Posterior vena cava (tissue), 2 donors: ENCODE data around the gene MYO5A. TPM values are rescaled to one million over a fixed set of nuclear protein-coding genes. Genes with fewer than 3 reads are reported as not detected.
"Not testable (repeated sequence)": the region's sequence is repeated elsewhere in the genome, so short reads cannot be mapped to it uniquely, and the experiment has no call there.

ENCODE experiments used
- DNase-seq: peaks from one replicate; pipeline ENCODE4 v3.0.0-alpha.2; 2020; ENCODE audit warnings: low spot score
- intact Hi-C, 2 donors: fragments of 100-400 bp; cut with DNase I; formaldehyde crosslinking; loops; one replicate each; pipeline versions ENCODE4 v1.14.1 to v1.14.2; 2022 to 2023
- total RNA-seq, 2 donors: library from RNA; stranded (reverse); fragmentation: NEBNext Ultra II Directional; extraction: Animal tissue kit (Norgen Biotek cat#: 25700); gene quantifications; one replicate each; pipeline ENCODE4 v1.2.1, GENCODE V29; 2021
- donor health status: DM: yes; HTN: yes; CAD: no.
- donor health status: DM: yes; HTN: yes; CAD: no.

MYO5A gene
- total RNA-seq, 2 donors from 2014 or later, result 42.3 to 44.7 TPM

- no peak for DNase-seq
- intact Hi-C loops, result no loop called here
Observed at GRCh38 chr15:52438047-52438446, 90.6 kb downstream of the MYO5A start.

DNA sequence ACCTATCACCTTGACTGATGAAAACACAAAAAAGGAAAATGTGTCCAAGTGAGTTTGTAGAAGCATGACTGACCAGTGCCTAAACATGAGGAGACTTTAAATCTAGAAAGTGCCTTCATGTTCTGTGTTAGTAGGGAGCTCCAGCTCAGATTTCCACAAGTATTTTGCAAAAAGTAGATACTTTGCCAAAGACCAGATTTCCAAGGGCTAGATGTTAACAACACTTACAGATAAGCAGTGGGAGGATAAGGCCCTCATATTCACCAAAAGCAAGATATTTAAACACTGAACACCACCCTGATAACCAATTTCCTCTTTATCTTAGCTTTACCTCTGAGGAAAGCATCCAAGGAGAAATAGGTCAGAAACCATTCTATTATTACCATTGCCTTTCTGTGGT is 91.0 kb downstream of the MYO5A start:
- DNase-seq, result no peak
- intact Hi-C loops, result no loop called here

GRCh38 chr15:52436981-52437380 is 91.7 kb downstream of the MYO5A start:
- intact Hi-C loops, result no loop called here
- DNase-seq, result no peak

- intact Hi-C loops, result no loop called here
- DNase-seq, result no peak
Observed at GRCh38 chr15:52434885-52435284, 93.8 kb downstream of the MYO5A start.

GRCh38 chr15:52428297-52428696 is 100.4 kb downstream of the MYO5A start:
- intact Hi-C loops, result no loop called here

DNA sequence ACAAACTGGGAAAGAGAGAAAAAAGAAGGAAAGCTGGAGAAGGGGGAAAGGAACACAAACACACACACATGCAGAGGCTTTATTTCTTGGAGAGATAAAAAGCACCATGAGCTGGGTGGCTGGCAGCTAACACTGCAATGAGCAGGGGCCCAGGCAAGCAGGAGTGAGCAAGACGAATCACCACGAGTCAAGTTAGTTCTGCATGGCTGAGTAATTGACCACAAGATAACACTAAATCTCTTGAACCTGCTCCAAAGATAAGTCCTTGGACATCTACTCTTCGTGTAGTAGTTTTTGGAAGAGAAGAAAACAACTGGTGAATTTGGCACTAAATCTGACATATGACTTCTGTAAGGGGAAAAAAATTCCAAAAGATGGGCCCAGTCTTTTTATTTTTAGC is 100.9 kb downstream of the MYO5A start:
- intact Hi-C loops, result no loop called here
- DNase-seq, result peak; percentile 85

More at GRCh38 chr15:52428297-52428696, 100.4 kb downstream of the MYO5A start:
- no peak for DNase-seq

DNA sequence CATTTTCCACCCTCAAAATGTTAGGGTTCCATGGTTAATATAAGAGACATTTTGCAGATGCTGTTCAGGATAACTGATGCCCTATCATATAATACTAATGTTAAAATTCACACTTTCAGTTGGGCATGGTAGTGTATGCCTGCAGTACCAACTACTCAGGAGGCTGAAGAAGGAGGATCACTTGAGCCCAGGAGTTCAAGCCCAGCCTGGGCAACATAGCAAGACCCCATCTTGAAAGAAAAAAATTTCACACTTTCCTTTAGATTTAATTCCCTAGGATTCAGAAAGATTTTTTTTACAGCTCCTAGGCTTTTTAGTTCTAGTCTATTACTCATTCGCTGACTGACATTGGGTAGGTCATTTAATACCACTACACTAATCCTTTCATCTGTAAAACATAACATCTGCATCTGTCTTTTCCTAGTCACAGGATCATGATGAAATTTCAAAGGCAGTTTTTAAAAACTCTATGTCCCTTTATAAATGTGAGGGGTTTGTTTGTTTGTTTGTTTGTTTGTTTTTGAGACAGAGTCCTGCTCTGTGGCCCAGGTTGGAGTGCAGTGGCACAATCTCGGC is 103.7 kb downstream of the MYO5A start:
- DNase-seq, result no peak
- intact Hi-C loops, result no loop called here

- intact Hi-C loops, result no loop called here
- DNase-seq, result no peak
Observed at GRCh38 chr15:52423852-52424251, 104.8 kb downstream of the MYO5A start.

DNA sequence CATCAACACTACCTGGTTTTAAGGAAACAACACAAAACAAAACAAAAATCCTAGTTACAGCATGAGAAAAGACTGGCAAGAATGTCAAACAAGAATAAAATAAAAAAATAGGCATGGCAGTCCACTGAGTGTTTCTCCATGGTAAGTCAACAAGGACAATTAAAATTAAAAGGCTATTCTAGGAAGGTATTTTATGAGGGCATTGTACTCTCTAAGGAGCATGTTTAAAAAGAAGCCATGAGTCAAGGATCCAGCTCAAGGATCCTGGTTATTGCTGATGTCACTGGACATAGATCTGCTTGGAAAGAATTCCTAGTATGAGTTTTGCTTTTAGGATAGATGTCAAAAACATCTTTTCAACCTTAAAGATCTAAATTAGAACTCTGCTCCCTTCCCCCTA is 106.7 kb downstream of the MYO5A start:
- no peak for DNase-seq

GRCh38 chr15:52421029-52421428 is 107.7 kb downstream of the MYO5A start:
- no peak for DNase-seq
- intact Hi-C loops, result no loop called here

More for the DNA sequence above, 106.7 kb downstream of the MYO5A start:
- intact Hi-C loops, result no loop called here

DNA sequence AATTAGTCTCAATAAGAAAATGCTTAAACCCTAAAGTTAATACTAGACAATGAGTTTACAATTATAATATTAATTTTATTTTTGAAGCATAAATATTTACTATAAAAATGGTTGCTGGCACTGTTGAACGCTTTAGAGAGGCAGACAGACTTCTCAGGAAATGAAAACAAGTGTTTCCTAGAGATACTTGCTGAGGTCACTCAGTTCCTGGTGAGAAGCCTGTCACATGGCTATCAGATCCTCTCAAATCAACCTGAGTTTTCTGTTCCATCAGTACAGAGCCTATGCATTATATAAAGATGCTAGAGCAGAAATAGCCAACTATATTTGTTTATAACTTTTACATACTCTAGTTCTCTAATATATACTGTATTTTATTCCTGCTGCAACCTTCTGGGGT is 109.2 kb downstream of the MYO5A start:
- DNase-seq, result no peak
- intact Hi-C loops, result no loop called here

DNA sequence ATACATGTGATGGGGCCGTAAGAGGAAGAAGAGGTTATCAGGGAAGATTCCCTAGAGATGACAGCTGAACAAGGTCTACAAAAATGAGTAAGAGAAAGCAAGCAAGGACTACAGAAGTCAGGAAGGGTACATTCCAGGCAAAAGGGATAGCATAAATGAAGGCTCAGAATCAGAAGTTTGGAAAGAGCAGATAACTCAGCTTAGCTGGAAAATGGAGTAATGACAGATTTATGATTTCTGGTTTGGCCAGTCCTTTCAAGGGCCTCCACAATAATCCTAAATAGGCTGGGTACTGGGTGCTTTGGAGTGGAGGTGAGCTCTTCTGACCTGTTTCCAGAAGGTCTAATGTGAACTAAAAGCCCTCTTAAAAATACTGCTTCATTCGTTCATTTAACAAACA is 110.7 kb downstream of the MYO5A start:
- intact Hi-C loops, result no loop called here

GRCh38 chr15:52417521-52417920 is 111.2 kb downstream of the MYO5A start:
- no peak for DNase-seq
- intact Hi-C loops, result no loop called here

More for the DNA sequence above, 110.7 kb downstream of the MYO5A start:
- no peak for DNase-seq

DNA sequence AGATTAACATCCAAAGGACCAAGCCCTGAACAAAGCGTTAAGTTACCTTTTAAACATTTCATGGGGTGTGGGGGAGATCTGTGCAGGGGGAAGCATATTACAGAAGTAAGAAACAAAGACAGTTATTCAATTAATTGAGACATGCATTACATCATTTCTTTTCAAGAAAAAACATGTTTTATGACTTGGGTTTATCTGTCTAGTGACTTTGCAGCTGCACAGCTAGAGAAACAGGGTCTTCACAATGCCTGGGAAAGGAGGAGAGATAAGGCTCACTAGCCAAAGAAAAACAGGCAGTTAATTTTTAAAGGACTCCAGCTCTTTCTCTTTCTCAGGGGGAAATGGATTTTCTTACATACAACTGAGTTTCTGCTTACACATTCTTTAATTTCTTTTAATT is 112.1 kb downstream of the MYO5A start:
- DNase-seq, intact Hi-C loops: not testable (repeated sequence)

DNA sequence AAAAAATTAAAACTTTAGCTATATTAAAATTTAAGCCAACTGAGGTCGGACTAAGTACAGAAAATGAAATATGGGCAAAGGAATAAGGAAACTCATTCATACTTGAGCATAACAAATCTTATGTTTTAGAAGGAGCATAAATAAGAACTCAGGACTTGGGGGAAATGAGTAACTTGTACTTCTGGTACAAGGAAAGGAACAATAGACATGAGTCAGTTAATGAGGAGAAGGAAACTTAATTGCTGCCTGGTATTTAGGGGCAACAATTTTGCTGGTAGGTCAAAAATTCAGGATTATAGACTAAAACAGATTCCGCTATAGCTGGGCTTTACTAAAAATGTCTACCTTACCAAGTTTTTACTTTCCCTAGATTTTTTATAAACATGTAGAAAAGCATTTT is 113.1 kb downstream of the MYO5A start:
- intact Hi-C loops, result no loop called here
- DNase-seq, result no peak

GRCh38 chr15:52414936-52415335 is 113.7 kb downstream of the MYO5A start:
- DNase-seq, result no peak
- intact Hi-C loops, result no loop called here

DNA sequence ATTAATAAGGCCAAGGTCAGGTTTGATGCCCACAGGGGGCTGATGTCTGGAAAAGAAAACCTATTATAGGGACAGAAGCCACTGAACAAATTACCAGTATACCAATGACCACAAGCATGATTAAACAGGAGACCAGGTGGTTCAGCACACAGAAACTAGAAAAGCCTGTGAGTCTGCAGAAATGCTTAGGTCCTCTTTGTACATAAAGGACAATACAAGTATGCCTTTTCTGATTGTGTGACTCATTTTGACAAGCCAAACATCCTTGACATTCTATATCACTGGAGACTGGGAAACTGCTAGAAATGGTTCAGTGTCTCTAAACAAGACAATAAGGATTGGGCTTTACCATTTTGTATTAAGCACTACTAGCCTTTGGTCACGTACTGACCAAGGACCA is 119.9 kb downstream of the MYO5A start:
- intact Hi-C loops, result no loop called here
- no peak for DNase-seq

GRCh38 chr15:52407374-52407773 is 121.3 kb downstream of the MYO5A start:
- DNase-seq, result no peak
- intact Hi-C loops, result no loop called here

DNA sequence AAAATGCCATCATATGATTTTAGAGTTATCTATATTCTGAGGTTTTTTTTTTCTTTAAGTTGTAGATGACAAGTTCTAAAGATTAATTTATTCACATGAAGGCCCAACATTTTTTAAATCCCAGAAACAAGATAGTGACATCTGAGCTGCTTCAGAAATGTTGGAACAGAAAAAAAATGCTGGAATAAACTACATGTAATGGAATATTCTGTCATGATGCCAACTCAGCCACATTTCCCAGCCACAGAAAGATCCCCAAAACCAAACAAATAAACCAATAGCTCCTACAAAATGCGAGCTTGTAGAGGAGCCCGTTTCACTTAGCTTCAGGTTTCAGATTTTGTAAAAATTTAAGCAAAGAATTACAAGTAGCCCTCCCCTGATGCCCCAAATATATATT is 122.1 kb downstream of the MYO5A start:
- no peak for DNase-seq
- intact Hi-C loops, result no loop called here

DNA sequence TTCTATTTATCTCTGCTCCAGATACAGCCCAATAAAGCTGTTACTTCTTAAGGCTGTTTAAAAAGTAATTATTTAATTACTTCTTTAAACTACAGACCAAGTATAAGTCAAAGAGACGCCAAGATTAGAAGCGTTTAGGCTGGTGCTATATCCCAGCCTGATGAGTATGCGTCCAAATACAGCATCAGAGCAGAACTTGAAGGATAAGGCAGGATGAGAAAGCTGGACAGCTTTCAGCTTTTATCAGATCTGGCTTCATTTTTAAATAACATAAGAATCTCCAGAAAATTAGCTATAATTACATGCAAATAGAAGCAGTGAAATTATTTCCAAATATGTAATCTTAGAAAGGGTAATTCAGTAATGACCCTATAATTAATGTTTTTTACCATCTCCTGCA is 122.8 kb downstream of the MYO5A start:
- DNase-seq, result no peak
- intact Hi-C loops, result no loop called here

- intact Hi-C loops, result no loop called here
- DNase-seq, result no peak
Observed at GRCh38 chr15:52397118-52397517, 131.6 kb downstream of the MYO5A start.

- intact Hi-C loops, result no loop called here
- DNase-seq, result no peak
Observed at GRCh38 chr15:52394118-52394517, 134.6 kb downstream of the MYO5A start.
